HG02610 (cell line): ENCODE data around the gene S100P.
"Not testable (repeated sequence)": the region's sequence is repeated elsewhere in the genome, so short reads cannot be mapped to it uniquely, and the experiment has no call there.

Experiments
- ATAC-seq: cut with Tn5 transposase; IDR thresholded peaks from one replicate; pipeline ENCODE4 v1.9.1; 2021; ENCODE audit warnings: mild to moderate bottlenecking, moderate library complexity; ENCODE audit not compliant: unreplicated experiment

The S100P gene

DNA sequence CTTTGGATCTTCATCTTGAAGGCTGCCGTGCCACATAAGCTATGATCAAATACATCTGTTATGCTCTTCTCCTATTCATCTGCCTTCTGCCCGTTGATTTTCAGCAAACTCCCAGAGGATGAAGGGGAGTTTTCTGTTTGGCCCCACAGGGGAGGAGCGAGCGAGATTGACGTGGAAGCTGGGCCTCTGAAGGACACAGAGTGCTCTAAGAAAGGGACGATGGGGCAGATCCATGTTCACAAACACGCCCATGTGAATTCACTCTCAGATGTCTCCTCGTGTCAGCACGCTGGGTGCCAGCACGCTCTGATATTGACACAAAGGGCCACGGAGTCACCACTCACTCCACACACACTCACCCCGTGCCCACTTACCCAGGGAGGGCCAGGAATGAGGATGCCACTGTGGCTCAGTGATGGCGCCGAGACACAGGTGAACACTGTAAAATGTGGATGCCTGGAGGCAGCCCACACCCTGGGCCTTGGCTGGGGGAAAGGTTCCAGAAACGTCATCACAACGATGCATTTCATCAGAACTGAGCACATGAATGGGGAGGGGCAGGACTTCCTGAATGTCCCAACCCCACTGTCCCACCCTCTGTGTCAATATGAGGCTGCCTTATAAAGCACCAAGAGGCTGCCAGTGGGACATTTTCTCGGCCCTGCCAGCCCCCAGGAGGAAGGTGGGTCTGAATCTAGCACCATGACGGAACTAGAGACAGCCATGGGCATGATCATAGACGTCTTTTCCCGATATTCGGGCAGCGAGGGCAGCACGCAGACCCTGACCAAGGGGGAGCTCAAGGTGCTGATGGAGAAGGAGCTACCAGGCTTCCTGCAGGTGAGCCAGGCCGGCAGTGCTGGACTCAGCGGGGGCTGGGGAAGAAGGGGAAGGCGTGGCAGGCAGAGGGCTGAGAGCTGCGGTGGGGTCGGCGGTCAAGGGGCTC is at the start of gene S100P:
S100P (plus strand) TSS at position 648 of the 946 bp plus-strand sequence; CDS start at position 703, 55 bp downstream.
- ATAC-seq: no peak

DNA sequence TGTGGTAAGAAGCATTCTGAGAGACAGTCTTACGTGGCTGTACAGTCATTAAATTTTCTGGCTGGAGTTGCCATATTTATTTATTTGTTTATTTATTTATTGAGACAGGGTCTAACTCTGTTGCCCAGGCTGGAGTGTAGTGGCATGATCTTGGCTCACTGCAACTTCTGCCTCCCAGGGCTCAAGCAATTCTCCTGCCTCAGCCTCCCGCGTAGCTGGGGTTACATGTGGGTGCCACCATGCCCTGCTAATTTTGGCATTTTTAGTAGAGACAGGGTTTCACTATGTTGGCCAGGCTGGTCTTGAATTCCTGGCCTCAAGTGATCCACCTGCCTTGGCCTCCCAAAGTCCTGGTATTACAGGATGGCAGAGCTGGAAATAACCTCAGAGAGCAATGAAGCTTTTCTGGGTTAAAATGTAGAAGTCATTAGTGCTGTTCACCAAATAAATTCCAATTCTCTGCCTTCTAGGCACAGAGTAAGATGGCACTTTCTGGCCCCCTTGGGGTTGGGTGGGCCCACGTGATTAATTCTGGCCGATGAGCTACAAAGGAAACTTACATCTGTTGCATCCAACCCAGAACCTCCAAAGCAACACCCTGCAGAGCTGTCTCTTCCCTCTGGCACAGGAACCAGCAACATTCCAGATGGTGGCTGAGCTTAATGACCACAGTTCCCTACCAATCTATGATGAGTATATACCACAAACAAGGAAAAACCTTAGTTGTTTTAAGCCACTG is 48.7 kb upstream of the S100P start:
- ATAC-seq: no peak

- ATAC-seq: no peak
These were observed 46.5 kb upstream of the S100P start for GRCh38 chr4:6647169-6647568.

DNA sequence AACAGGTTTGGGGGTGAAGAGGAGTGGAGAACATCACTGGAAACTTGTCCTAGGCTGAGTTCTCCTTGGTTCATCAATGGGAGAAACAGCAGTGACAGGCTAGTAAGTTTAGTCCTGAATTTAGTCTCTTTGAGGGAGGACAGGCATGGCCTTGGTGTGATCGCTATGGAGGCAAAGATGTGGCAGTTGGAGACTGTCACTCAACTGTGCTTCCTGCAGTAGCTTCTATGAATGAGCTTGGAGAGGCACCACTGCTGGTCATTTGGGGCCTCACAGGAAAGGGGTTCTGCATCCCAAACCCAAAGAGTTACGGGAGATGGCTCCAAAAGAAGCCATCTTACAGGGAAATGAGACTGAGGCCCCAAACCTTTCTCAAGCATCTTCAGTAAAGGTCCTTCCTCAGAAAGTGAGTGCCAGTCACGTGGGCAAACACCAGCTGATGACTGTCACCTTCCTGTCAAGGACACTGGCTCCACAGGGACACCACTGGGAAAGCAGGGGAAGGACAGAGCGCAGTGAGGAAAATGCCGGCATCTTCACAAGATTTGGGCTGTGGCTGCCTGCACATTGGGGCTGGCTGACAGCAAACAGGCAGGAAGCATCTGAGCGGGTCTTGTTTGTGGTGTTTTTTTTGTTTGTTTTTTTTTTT is 46.0 kb upstream of the S100P start:
- no peak for ATAC-seq

DNA sequence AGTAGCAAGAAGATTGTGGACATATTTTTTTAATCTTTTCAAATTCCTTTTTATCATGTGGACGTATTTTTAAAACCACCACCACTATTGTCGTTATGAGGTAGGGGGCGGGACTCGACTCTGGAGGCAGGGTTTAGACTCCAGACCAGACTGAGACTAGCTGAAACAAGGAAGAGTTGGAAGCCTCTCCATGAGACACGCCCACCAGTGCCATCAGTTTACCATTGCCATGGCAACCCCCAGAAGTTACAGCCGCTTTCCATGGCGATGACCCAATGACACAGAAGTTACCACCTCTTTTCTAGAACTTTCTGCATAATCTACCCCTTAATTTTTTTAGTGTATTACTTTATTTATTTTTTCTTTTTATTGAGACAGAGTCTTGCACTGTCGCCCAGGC is 44.5 kb upstream of the S100P start:
- ATAC-seq: no peak

DNA sequence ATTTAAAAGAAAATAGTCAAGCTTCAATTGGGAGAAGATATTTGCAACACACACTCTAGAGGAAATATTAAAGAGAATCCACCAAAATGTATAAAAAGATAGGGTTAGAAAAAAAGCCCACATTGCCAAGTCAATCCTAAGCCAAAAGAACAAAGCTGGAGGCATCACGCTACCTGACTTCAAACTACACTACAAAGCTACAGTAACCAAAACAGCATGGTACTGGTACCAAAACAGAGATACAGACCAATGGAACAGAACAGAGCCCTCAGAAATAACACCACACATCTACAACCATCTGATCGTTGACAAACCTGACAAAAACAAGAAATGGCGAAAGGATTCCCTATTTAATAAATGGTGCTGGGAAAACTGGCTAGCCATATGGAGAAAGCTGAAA is 39.5 kb upstream of the S100P start:
- not testable (repeated sequence) for ATAC-seq

DNA sequence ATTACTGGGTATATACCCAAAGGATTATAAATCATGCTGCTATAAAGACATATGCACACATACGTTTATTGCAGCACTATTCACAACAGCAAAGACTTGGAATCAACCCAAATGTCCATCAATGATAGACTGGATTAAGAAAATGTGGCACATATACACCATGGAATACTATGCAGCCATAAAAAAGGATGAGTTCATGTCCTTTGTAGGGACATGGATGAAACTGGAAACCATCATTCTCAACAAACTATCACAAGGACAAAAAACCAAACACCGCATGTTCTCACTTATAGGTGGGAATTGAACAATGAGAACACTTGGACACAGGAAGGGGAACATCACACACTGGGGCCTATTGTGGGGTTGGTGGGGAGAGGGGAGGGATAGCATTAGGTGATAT is 38.4 kb upstream of the S100P start:
- ATAC-seq: not testable (repeated sequence)

GRCh38 chr4:6655924-6656323 is 37.8 kb upstream of the S100P start:
- no peak for ATAC-seq

DNA sequence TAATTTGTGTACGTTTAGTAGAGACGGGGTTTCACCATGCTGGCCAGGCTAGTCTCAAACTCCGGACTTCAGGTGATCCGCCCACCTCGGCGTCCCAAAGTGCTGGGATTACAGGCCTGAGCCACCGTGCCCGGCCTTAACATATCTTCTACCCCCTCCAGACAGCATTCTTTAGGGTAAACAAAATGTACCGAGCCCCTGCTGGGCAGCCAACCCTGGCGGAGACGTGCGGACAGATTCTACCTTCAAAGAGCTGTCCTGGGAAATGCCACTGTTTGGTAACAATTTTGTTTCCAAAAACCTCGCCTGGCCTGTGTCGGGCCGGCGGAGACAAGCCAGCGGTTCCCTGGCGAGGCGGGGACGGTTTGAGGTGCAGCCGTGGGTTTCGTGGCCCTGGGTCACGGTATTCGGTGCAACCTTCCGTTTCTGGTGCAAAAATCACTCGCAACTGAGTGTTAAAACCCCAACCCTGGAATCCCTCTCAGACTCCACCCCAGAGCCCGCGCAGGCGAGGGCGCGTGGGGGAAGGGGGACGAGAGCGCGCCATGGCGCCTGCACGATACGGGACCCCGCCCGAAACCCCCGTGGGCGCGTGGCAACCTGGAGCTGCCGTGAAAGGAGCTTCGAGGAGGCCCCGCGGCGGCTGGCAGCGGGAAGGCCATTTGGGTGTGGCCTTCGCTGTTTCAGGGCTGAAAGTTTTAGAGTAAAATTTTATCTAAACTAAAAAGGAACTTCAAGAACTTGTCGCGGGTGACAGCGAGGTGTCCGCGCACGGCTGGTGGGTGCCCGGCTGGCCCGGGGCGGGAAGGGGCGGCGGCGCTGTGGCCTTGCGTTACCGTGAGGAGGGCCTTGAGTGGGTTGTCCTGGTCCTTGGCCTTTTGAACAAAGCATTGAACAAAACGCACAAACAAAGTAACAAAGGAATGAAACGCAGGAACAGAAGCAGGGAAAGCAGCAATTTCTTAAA is 36.2 kb upstream of the S100P start:
- ATAC-seq: no peak

DNA sequence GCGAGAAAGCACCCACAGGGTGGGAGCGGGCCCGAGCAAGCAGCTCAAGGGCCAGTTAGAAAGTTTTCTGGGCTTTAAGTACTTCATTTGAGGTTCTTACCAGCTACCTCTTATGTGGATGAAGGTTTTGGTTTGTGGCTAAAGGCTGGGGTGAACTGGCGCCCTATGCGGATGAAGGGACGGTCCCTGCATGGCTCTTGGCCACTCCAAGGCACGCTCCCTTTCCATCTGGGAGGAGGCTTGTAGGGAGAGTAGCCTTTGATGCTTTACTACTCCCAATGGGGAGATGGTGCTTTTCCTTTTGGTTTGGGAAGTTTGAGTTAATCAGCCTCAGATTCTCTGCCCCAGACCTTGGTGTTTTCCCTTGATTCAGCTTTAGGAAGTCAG is 35.5 kb upstream of the S100P start:
- no peak for ATAC-seq

- no peak for ATAC-seq
These were observed 35.0 kb upstream of the S100P start for GRCh38 chr4:6658597-6659075.

DNA sequence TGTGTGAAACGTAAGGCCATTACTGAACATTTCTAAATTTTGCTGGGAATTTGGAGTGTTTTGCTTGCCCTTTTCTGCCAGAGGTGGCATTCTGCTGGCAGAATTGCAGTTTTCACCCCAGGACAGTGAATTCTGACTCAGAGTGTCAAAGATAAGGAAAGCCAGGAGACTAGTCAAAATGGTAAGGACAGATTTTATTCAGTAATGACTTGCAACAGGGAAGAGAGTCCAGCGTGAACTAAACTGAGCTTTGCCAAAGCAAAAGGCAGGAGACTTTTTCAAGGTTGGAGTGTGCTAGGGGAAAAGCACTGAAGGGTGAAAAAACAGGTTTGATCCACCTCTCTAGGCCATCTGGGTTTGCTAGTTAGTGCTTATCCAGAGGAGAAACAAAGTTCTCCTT is 33.8 kb upstream of the S100P start:
- ATAC-seq: no peak

DNA sequence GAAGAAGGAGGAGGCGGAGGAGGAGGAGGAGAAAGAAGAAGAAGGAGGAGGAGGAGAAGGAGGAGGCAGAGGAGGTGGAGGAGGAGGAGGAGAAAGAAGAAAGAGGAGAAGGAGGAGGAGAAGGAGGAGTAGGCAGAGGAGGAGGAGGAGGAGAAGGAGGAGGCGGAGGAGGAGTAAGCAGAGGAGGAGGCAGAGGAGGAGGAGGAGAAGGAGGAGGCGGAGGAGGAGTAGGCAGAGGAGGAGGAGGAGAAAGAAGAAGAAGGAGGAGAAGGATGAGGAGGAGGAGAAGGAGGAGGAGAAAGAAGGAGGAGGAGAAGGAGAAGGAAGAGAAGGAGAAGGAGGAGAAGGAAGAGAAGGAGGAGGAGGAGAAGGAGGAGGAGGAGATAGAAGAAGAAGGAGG is 33.2 kb upstream of the S100P start:
- ATAC-seq: no peak

DNA sequence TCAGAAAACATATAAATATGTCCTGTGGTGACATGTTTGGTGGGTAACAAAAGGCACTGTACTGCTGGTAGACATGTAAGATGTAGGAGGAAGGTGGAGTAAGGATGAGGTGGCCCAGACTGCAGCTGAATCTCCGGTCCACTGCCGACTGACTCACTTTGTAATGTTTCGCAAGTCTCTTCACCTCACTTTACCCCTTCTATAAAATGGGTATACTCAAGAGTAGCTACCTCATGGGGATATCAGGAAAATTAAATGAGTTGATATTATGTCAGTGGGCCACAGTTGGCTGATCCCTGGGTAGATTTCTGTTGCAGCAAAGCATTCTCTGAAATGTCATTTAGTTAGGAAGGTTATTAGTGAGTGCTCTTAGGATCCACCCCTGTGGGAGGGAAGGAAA is 31.1 kb upstream of the S100P start:
- no peak for ATAC-seq

DNA sequence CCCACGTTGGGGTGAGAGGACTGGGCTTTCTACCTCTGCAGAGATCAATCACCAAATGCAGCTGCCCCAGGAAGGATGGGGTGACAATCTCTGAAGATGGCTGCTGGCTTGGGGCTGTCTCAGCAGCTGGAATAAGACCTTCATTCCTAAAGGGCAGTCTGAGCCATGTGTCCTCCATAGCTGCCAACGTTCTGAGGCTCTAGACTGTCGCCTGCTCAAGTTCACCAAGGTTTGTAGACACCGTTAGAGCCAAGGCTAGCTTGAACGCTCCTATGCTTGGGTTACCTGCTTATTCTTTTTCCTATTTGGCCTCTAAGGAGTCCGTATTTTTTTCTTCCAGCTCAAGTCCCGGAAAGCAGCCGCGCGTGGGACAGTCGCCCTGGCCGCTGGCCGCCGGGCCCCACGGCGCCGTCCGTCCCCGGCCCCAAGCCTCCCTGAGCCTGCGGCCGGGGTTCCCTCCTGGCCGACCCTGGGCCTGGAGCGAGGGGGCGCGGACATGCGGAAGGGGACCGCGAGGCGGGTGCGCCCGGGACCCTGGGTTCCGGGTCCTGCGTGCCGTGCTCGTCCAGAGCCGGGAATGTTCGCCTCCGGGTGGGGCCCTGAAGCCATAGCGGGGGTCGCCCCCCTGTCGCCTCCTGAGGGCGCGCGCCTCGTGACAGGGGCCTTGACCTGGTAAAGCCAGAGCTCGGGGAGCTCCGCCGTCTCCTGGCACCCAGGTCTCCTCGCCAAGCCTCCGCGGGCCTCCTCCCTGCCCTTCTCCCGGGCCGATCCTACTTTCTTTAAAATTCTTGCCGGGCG is 29.9 kb upstream of the S100P start:
- no peak for ATAC-seq

DNA sequence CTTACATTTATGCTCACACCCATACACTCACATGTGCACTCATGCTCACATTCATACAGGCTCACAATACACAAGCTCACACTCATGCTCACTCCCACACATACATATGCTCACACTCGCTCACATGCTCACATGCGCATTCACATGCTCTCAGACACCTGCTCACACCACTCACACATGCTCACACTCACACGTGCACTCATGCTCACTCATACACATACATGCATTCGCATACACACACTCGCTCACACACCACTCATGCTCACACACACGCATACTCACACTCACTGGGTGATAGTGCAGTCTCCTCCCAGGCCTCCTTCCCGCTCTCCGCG is 28.4 kb upstream of the S100P start:
- no peak for ATAC-seq

DNA sequence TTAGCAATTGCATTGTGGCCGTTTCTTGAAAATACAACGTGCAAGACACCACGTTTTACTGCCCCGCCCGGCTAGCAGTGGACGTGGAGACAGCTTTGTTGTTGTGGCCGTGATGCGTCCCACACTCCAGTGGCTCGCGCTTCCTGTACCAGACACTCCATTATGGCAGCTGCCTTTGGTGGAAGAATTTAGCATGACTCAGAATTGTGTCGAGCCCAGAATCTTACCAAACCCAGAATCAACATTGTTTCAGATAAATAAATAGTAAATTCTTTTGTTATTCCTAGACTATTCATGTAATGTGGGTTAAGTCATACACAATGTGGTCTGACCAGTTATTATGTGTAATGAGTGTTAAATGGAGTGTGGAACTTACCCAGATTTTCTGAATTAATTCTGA is 25.3 kb upstream of the S100P start:
- no peak for ATAC-seq

DNA sequence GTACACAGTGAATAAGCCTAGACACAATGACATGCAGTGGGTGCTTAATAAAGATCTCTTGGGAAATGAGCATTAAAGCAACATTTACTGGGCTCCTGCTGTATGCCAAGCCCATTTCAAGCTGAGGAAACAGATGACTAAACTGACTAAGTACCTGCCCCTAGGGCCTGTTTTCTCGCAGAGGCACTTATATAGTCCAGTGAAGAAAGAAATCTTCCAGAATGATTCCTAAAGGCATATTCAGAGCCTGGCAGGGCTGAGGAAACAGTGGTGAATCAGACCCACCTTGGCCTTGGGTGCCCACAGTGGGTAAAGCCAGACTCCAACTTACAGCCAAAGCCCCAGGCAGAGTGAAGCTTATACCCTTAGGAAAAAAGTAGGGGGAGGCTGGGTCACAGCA is 22.0 kb upstream of the S100P start:
- ATAC-seq: no peak

- ATAC-seq: no peak
These were observed 21.5 kb upstream of the S100P start for GRCh38 chr4:6672131-6672530.
